ENCODE data around the gene NYAP1. TPM values are rescaled to one million over a fixed set of nuclear protein-coding genes. Genes with fewer than 3 reads are reported as not detected.
A peak's percentile ranks its signal among the peaks of the same experiment; 100 is the strongest.
"Not testable (repeated sequence)": the region's sequence is repeated elsewhere in the genome, so short reads cannot be mapped to it uniquely, and the experiment has no call there.

The NYAP1 gene
- total RNA-seq, 1 donor from 2014 or later, result 0.16 TPM

- ATAC-seq (ENCODE audit: poor library complexity); intact Hi-C loops (cut with DNase I); DNase-seq: not testable (repeated sequence)
Measured at GRCh38 chr7:100453854-100454253, 29.9 kb upstream of the NYAP1 start.

GRCh38 chr7:100455206-100455605 lies 28.5 kb upstream of the NYAP1 start:
- intact Hi-C loops (cut with DNase I), result no loop called here
- no peak for DNase-seq
- ATAC-seq (ENCODE audit: poor library complexity), result no peak

- no peak for ATAC-seq (ENCODE audit: poor library complexity)
Measured at GRCh38 chr7:100456562-100456961, 27.2 kb upstream of the NYAP1 start.

GRCh38 chr7:100457033-100457432 lies 26.7 kb upstream of the NYAP1 start:
- intact Hi-C loops (cut with DNase I), result no loop called here
- DNase-seq (no peak), ATAC-seq (ENCODE audit: poor library complexity) (no peak)

More at GRCh38 chr7:100456562-100456961, 27.2 kb upstream of the NYAP1 start:
- DNase-seq, result no peak
- intact Hi-C loops (cut with DNase I), result no loop called here

GRCh38 chr7:100464210-100464660 lies 19.5 kb upstream of the NYAP1 start, which contains the start of gene SPACDR:
Gene SPACDR (minus strand): TSS chr7:100464260. CDS start chr7:100464025, 235 bp downstream.
- intact Hi-C loops (cut with DNase I), result loop anchor here (10.0 kb wide), 2 partner anchors 231 to 261 kb away; partner anchors contain the start of genes EPO and GIGYF1

GRCh38 chr7:100464791-100465190 lies 18.9 kb upstream of the NYAP1 start:
- no peak for ATAC-seq (ENCODE audit: poor library complexity)
- intact Hi-C loops (cut with DNase I), result loop anchor here (5.0 to 10.0 kb wide), 3 partner anchors 98 to 260 kb away; partner anchors contain the start of genes EPO and GIGYF1
- no peak for DNase-seq

More at GRCh38 chr7:100464210-100464660, 19.5 kb upstream of the NYAP1 start, which contains the start of gene SPACDR:
- DNase-seq, result no peak
- ATAC-seq (ENCODE audit: poor library complexity), result no peak

GRCh38 chr7:100465299-100465698 lies 18.4 kb upstream of the NYAP1 start:
- ATAC-seq (ENCODE audit: poor library complexity) (no peak), DNase-seq (no peak)
- intact Hi-C loops (cut with DNase I), result loop anchor here (5.0 to 10.0 kb wide), 3 partner anchors 97 to 260 kb away; partner anchors contain the start of genes EPO and GIGYF1

GRCh38 chr7:100465702-100466311 lies 17.9 kb upstream of the NYAP1 start:
- DNase-seq (peak; percentile 89), ATAC-seq (ENCODE audit: poor library complexity) (peak; percentile 87)
- intact Hi-C loops (cut with DNase I), result loop anchor here (5.0 to 10.0 kb wide), 3 partner anchors 96 to 259 kb away; partner anchors contain the start of genes EPO and GIGYF1

- DNase-seq, result no peak
- intact Hi-C loops (cut with DNase I), result loop anchor here (5.0 to 10.0 kb wide), 3 partner anchors 95 to 258 kb away; partner anchors contain the start of genes EPO and GIGYF1
- no peak for ATAC-seq (ENCODE audit: poor library complexity)
Measured at GRCh38 chr7:100466653-100467605, 16.8 kb upstream of the NYAP1 start.

- ATAC-seq (ENCODE audit: poor library complexity) (no peak), DNase-seq (no peak)
- intact Hi-C loops (cut with DNase I), result loop anchor here (2.0 to 10.0 kb wide), 4 partner anchors 15 to 257 kb away; partner anchors contain the start of genes EPO, GIGYF1 and NYAP1
Measured at GRCh38 chr7:100467638-100468373, 15.9 kb upstream of the NYAP1 start.

- ATAC-seq (ENCODE audit: poor library complexity) (peak; percentile 79), DNase-seq (peak; percentile 93)
- intact Hi-C loops (cut with DNase I), result loop anchor here (2.0 to 10.0 kb wide), 4 partner anchors 13 to 255 kb away; partner anchors contain the start of genes EPO, GIGYF1 and NYAP1
Measured at GRCh38 chr7:100469227-100470044, 14.3 kb upstream of the NYAP1 start.

- DNase-seq, result no peak
- intact Hi-C loops (cut with DNase I), result no loop called here
- peak; percentile 1 for ATAC-seq (ENCODE audit: poor library complexity)
Measured at GRCh38 chr7:100471021-100471420, 12.7 kb upstream of the NYAP1 start.

- ATAC-seq (ENCODE audit: poor library complexity) (no peak), DNase-seq (no peak)
Measured at GRCh38 chr7:100472121-100472851, 11.4 kb upstream of the NYAP1 start.

GRCh38 chr7:100472854-100473499 lies 10.8 kb upstream of the NYAP1 start:
- intact Hi-C loops (cut with DNase I), result no loop called here
- DNase-seq, result no peak
- no peak for ATAC-seq (ENCODE audit: poor library complexity)

More at GRCh38 chr7:100472121-100472851, 11.4 kb upstream of the NYAP1 start:
- intact Hi-C loops (cut with DNase I), result no loop called here

- intact Hi-C loops (cut with DNase I), result no loop called here
- DNase-seq (peak; percentile 78), ATAC-seq (ENCODE audit: poor library complexity) (no peak)
Measured at GRCh38 chr7:100475549-100475948, 8.2 kb upstream of the NYAP1 start.

- peak; percentile 23 for ATAC-seq (ENCODE audit: poor library complexity)
- intact Hi-C loops (cut with DNase I), result no loop called here
Measured at GRCh38 chr7:100476101-100476780, 7.5 kb upstream of the NYAP1 start.

More at GRCh38 chr7:100476101-100476780, 7.5 kb upstream of the NYAP1 start:
- DNase-seq, result no peak

All from Right ventricle myocardium superior (tissue), 1 donor.